AG04449 (cell line): Measurements from ENCODE around the gene UNC5C.

Source experiments
- CTCF ChIA-PET: fragments of 350-600 bp; formaldehyde crosslinking; extraction: SDS; loops from one replicate; lab custom pipeline; 2021; ENCODE audit warnings: antibody characterized with exemption; lab: Yijun Ruan, JAX
- POLR2A ChIA-PET: fragments of 400-600, 350-600 bp; formaldehyde crosslinking; extraction: SDS; loops from one replicate; lab custom pipeline; 2020; ENCODE audit warnings: antibody characterized with exemption, inconsistent platforms; lab: Yijun Ruan, JAX
- DNase-seq: peaks from one replicate; pipeline ENCODE4 v3.0.0-alpha.2; 2010; ENCODE audit warnings: low read depth, low spot score
- H3K4me3 ChIP-seq: 2 replicates; pipeline ENCODE4 v1.5.1; 2011; ENCODE audit warnings: low read depth, mild to moderate bottlenecking, control low read depth, low read length
- CTCF ChIP-seq: IDR thresholded peaks from one replicate; pipeline ENCODE4 v1.5.1; 2011; ENCODE audit warnings: mild to moderate bottlenecking, moderate library complexity, low read length, control low read depth, inconsistent platforms; ENCODE audit not compliant: insufficient read depth; ENCODE audit errors: missing control alignments

Gene UNC5C

GRCh38 chr4:95517576-95518345 is 31.0 kb downstream of the UNC5C start:
- H3K4me3 ChIP-seq, result no peak overlapping the region
- no peak for DNase-seq
- ChIA-PET CTCF (no interaction called here), POLR2A (no interaction called here)
- no peak for TF ChIP-seq CTCF

GRCh38 chr4:95516528-95517017 is 32.2 kb downstream of the UNC5C start:
- CTCF ChIA-PET, result no interaction called here
- no peak for DNase-seq
- TF ChIP-seq CTCF, result no peak
- no peak overlapping the region for H3K4me3 ChIP-seq
- POLR2A ChIA-PET, result no interaction called here

GRCh38 chr4:95515589-95515988 is 33.2 kb downstream of the UNC5C start:
- CTCF ChIA-PET, result no interaction called here
- DNase-seq, result no peak
- no peak for TF ChIP-seq CTCF
- H3K4me3 ChIP-seq, result no peak overlapping the region
- POLR2A ChIA-PET, result no interaction called here

GRCh38 chr4:95513022-95513421 is 35.8 kb downstream of the UNC5C start:
- H3K4me3 ChIP-seq, result no peak overlapping the region
- ChIA-PET CTCF (no interaction called here), POLR2A (no interaction called here)
- TF ChIP-seq CTCF, result no peak
- no peak for DNase-seq

GRCh38 chr4:95511477-95511876 is 37.3 kb downstream of the UNC5C start:
- ChIA-PET CTCF (interaction anchor here (1.2 kb wide), 1 partner anchor 42 kb away, joined by 3 read pairs; no protein-coding TSS in a partner anchor), POLR2A (no interaction called here)
- TF ChIP-seq CTCF, result no peak

GRCh38 chr4:95510877-95511276 is 37.9 kb downstream of the UNC5C start:
- CTCF ChIA-PET, result interaction anchor here (1.2 to 1.9 kb wide), 2 partner anchors 13 to 42 kb away, joined by 3 to 7 read pairs; no protein-coding TSS in a partner anchor
- no peak for DNase-seq

More at GRCh38 chr4:95511477-95511876, 37.3 kb downstream of the UNC5C start:
- no peak for DNase-seq
- no peak overlapping the region for H3K4me3 ChIP-seq

More at GRCh38 chr4:95510877-95511276, 37.9 kb downstream of the UNC5C start:
- POLR2A ChIA-PET, result no interaction called here
- no peak overlapping the region for H3K4me3 ChIP-seq
- TF ChIP-seq CTCF, result no peak
